K562 (cell line): ENCODE results near the gene TRNAU1AP. TPM values are rescaled to one million over a fixed set of nuclear protein-coding genes. Genes with fewer than 3 reads are reported as not detected.
A peak's percentile ranks its signal among the peaks of the same experiment; 100 is the strongest.

Experiments
- CBX2 ChIP-seq: fragments of 200-600 bp; sonication (generic); IDR thresholded peaks from one replicate; pipeline ENCODE4 v1.6.1; 2012; ENCODE audit warnings: mild to moderate bottlenecking, low read length, inconsistent platforms; ENCODE audit not compliant: insufficient read depth, poor library complexity, severe bottlenecking
- E2F3 ChIP-seq: fragments of 250-450 bp; sonication (Bioruptor Pico); IDR thresholded peaks from 2 replicates; pipeline ENCODE4 v1.4.0; 2020; ENCODE audit warnings: mild to moderate bottlenecking
- ESRRA ChIP-seq: fragments of 450-650 bp; IDR thresholded peaks from 2 replicates; pipeline ENCODE4 v1.6.1; 2014; ENCODE audit warnings: low read depth, mild to moderate bottlenecking, moderate library complexity, borderline replicate concordance
- ETV1 ChIP-seq: fragments of 450-650 bp; conservative IDR thresholded peaks from 2 replicates; pipeline ENCODE4 v1.6.1; 2016; ENCODE audit warnings: missing genetic modification characterization, control low read depth, low read depth, missing compliant biosample characterization
- FOXA1 ChIP-seq: fragments of 450-650 bp; IDR thresholded peaks from 2 replicates; pipeline ENCODE4 v1.6.1; 2016; ENCODE audit warnings: mild to moderate bottlenecking, borderline replicate concordance
- FOXK2 ChIP-seq, 2 experiments: fragments of 450-650 bp; IDR thresholded peaks in 1 of 2; conservative IDR thresholded peaks in 1 of 2; 2 replicates each; pipeline ENCODE4 v1.6.1; 2016; ENCODE audit warnings: low read depth in 2 of 2, mild to moderate bottlenecking in 1 of 2
- HIVEP1 ChIP-seq: fragments of 250-450 bp; sonication (Bioruptor Pico); IDR thresholded peaks from 2 replicates; pipeline ENCODE4 v1.4.0; 2020; ENCODE audit warnings: mild to moderate bottlenecking
- HMG20A ChIP-seq: fragments of 450-650 bp; formaldehyde crosslinking; conservative IDR thresholded peaks from 2 replicates; pipeline ENCODE4 v1.4.0; 2020; ENCODE audit warnings: mild to moderate bottlenecking, mixed read lengths
- HNRNPUL1 ChIP-seq: fragments of 200-400 bp; formaldehyde crosslinking; IDR thresholded peaks from 2 replicates; pipeline ENCODE4 v1.6.1; 2017; ENCODE audit warnings: low read length
- KHSRP ChIP-seq: fragments of 450-650 bp; IDR thresholded peaks from 2 replicates; pipeline ENCODE4 v1.6.1; 2017
- NFATC3 ChIP-seq: fragments of 450-650 bp; IDR thresholded peaks from 2 replicates; pipeline ENCODE4 v1.6.1; 2017; ENCODE audit warnings: mild to moderate bottlenecking
- PKNOX1 ChIP-seq: fragments of 450-650 bp; IDR thresholded peaks from 2 replicates; pipeline ENCODE4 v1.6.1; 2016
- RB1 ChIP-seq: fragments of 450-650 bp; IDR thresholded peaks from 2 replicates; pipeline ENCODE4 v1.6.1; 2017; ENCODE audit warnings: low read depth, mild to moderate bottlenecking
- RERE ChIP-seq: sonication (generic); formaldehyde crosslinking; IDR thresholded peaks from 2 replicates; pipeline ENCODE4 v1.8.0; 2023; ENCODE audit warnings: missing genetic modification reagents, mild to moderate bottlenecking, borderline replicate concordance
- SIN3B ChIP-seq: fragments of 450-650 bp; IDR thresholded peaks from 2 replicates; pipeline ENCODE4 v1.6.1; 2017; ENCODE audit warnings: low read depth, mild to moderate bottlenecking, moderate library complexity
- TAF7 ChIP-seq: fragments of 450-650 bp; IDR thresholded peaks from 2 replicates; pipeline ENCODE4 v1.6.1; 2016; ENCODE audit warnings: missing genetic modification characterization, missing compliant biosample characterization
- THRB ChIP-seq: fragments of 450-650 bp; formaldehyde crosslinking; conservative IDR thresholded peaks from 2 replicates; pipeline ENCODE4 v1.4.0; 2022; ENCODE audit warnings: mild to moderate bottlenecking, missing genetic modification characterization
- XRCC3 ChIP-seq: fragments of 450-650 bp; IDR thresholded peaks from 2 replicates; pipeline ENCODE4 v1.6.1; 2017; ENCODE audit warnings: mild to moderate bottlenecking, moderate library complexity
- ZC3H4 ChIP-seq: sonication (generic); formaldehyde crosslinking; IDR thresholded peaks from 2 replicates; pipeline ENCODE4 v1.9.0; 2021; ENCODE audit warnings: missing genetic modification reagents, borderline replicate concordance
- ZNF197 ChIP-seq: fragments of 200-800 bp; sonication (Bioruptor generic); IDR thresholded peaks from 2 replicates; pipeline ENCODE4 v1.6.1; 2016; ENCODE audit warnings: low read depth, missing genetic modification characterization, missing compliant biosample characterization
- ZNF316 ChIP-seq: fragments of 450-650 bp; IDR thresholded peaks from 2 replicates; pipeline ENCODE4 v1.6.1; 2016
- ZNF785 ChIP-seq: fragments of 250-450 bp; sonication (Bioruptor Pico); IDR thresholded peaks from 2 replicates; pipeline ENCODE4 v1.4.0; 2020; ENCODE audit warnings: mild to moderate bottlenecking
- polyA plus RNA-seq, 8 experiments: library from polyadenylated mRNA; depleted of rRNA in 4 of 8; stranded (reverse) in 5 of 8; unstranded in 3 of 8; fragments of >200 nt; fragmentation: Nextera tagmentation in 2 of 8; fragmentation: Illumina TruSeq in 1 of 8; extraction: Ambion mirVana in 2 of 8; extraction: Trizol in 1 of 8; gene quantifications; 2 replicates each; pipeline versions ENCODE4 v1.2.1 to v1.2.3, GENCODE V29; 2011 to 2014; ENCODE audit warnings: inconsistent platforms in 1 of 8, missing spikeins in 1 of 8
- total RNA-seq, 7 experiments: library from RNA; depleted of rRNA in 6 of 7; stranded (reverse); fragments of >200 nt in 6 of 7; fragmentation: Illumina TruSeq in 2 of 7; extraction: Trizol in 2 of 7; gene quantifications; 2 replicates each; pipeline versions ENCODE4 v1.2.1 to v1.2.3, GENCODE V29; 2011 to 2021; ENCODE audit warnings: low replicate concordance in 1 of 7

TRNAU1AP gene
- total and polyA plus RNA-seq, 9 of the 15 experiments (the other 6 are each of a cell fraction or from before 2014, with no cell fraction given) = 34.9 to 110 (median 46.3) TPM

- TF ChIP-seq CBX2 (no peak), SIN3B (peak; percentile 54), XRCC3 (no peak), ZNF316 (peak; percentile 60), ZC3H4 (no peak), HNRNPUL1 (no peak), NFATC3 (peak; percentile 69; the same call in 1 of the 2 replicates), E2F3 (CRISPR knock-in tag) (peak; percentile 80), FOXK2 (conservative IDR thresholded peaks at IDR 0.05 in 1 of 2, IDR thresholded peaks at IDR 0.05 in 1 of 2; ENCODE audit: low read depth in 2 of 2) (peak in 1 of 2 experiments; percentile 50), KHSRP (no peak), PKNOX1 (peak; percentile 57; the same call in 1 of the 2 replicates), RB1 (peak; percentile 94), ETV1 (peak; percentile 75), TAF7 (tag) (peak; percentile 99), ESRRA (peak; percentile 85), HIVEP1 (CRISPR knock-in tag) (no peak), ZNF197 (CRISPR knock-in tag) (peak; percentile 61; the same call in 1 of the 2 replicates), HMG20A (CRISPR knock-in tag) (no peak), FOXA1 (no peak), THRB (CRISPR knock-in tag) (peak; percentile 91), ZNF785 (CRISPR knock-in tag) (no peak), RERE (CRISPR knock-in tag) (no peak; the same call in 1 of the 2 replicates)
Observed at GRCh38 chr1:28581531-28582247, 28.8 kb downstream of the TRNAU1AP start (continued).
